HG03097 (cell line): ENCODE data around the gene MAP1LC3B.

Experiments
- ATAC-seq: cut with Tn5 transposase; IDR thresholded peaks from one replicate; pipeline ENCODE4 v1.9.1; 2021; ENCODE audit not compliant: unreplicated experiment, low FRiP score

Gene MAP1LC3B

DNA sequence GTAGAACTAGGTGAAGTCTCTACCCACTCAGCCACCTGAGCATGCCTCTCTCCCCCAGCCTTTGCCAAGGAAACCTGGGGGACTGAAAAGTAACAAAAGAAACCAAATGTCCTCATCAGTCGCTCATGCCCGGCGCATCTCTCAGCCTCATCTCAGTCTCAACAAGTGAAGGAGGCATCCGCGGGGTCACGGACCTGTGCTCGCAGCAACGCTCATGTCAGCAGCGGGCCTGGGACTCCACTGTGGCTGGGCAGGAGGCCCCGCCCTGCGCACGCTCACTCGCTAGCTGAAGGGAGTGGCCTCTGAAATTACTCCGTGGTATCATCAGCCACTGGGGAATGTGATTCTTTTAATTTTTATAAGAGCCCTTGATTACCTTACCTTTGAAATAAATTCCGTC lies 31.3 kb downstream of the MAP1LC3B start:
- no peak for ATAC-seq

DNA sequence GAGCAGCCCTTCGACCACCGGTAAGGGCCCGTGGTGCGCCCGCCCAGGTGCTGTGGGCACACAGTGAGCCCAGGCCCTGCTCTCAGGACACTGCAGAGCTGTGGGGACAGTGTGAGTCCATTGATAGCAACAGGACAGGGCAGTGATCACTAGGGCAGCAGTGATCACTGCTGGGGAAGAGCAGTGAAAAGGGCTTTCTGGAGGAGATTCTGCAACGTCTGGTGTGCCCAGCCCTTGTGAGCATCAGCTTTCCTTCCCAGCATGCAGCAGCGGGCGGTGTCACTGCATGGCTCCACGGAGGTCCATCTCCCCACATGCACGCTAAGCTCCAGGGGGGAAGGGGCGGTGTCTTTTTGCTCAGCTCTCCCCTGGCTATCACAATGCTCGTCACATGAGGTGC lies 32.1 kb downstream of the MAP1LC3B start:
- ATAC-seq = no peak

DNA sequence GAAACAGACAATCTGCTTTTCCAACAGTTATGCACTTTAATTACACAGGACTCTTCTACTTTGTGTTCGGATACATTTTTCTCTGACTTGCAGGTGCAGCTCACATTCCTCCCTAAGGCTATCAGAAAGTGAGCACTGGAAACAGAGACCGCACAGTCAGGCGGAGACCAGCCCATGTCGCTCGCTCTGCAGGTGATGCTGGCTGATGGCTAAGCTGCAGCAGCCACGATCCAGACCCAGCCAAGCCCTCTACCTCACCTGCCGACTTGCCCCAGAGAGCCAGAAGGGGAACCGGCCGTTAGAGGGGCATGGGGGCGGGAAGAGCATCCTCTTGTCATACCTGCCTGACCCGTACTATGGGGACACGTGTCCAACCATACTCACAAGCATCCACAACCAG lies 33.8 kb downstream of the MAP1LC3B start:
- ATAC-seq = no peak

DNA sequence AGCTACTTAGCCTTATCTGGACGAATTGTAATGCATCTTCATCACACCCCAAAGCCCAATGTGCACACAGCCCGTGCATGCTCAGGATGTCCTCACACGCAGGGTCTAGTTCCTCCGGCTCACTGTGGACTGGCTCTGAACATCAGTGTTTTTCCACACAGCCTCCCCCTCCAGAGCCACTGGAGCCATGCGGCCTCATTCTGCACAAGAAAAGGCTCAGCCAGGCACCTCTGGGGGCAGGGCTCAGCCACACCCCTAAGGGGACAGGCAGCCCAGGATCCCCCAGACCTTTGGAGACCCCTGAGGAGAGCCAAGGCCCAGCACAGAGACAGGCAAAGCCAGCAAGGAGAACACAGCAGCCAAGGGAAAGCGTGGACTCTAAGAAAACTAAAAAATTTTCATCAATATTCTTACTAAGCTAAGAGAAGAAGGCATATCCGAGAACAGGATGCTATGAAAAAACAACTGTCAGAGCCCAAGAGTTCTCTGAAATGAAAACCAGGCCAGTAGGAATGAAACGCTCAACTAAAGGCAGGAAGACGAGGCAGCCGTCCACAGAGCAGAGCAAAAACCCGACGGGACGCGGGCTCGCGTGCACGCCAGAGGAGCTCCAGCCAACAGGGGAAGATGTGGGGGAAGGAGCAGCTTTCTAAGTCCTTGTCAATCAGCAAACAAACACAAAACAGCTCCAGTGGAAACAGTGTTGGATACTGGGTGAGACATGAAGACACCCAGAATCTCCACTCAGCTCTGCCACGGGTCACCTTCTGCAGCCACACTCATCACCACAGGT lies 34.5 kb downstream of the MAP1LC3B start:
- no peak for ATAC-seq

DNA sequence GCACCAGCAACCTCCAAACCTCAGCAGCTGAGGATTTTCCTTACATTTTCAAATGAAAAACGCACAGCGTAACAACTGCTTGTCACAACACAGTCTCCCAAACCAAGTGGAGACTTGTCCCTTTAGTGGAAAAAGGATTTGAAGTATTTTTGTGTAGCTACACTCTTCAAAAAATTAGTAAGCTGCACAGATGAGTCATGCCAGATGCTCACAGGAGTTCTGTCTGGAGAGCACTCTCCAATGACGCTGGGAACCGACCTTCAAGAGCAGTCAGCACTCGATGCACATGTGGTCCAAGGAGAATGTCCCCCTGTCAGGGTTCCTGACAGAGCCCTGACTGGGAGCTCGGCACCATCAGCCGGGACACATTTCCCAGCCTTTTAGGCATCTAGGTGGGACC lies 39.8 kb downstream of the MAP1LC3B start:
- no peak for ATAC-seq

DNA sequence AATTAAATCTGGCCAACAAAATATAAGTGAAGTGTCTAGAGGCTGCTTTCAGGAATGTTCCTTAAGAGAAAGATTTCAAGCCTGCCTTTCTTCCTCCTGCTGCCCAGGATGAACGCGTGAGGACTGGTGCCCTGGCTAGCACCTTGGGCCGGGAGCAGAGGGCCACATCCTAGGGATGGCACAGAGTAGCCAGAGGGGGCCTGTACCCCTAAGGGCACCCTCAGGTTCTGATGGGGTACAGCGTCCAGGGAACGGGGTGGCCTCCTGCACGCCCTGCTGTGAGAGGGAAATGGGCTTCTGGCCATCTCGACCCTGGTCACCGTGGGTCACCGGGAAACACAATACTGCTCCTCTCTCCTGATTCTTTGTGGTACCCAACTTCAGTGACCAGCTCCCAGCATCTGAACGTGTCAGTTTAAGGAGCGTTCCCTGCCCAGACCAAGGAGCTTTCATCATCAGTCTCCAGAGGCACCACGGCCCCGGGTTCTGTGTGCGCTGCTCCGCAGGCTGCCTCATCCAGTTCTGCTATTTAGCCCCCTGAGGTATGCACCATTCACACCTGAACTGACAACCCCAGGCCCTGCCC lies 40.3 kb downstream of the MAP1LC3B start:
- no peak for ATAC-seq

DNA sequence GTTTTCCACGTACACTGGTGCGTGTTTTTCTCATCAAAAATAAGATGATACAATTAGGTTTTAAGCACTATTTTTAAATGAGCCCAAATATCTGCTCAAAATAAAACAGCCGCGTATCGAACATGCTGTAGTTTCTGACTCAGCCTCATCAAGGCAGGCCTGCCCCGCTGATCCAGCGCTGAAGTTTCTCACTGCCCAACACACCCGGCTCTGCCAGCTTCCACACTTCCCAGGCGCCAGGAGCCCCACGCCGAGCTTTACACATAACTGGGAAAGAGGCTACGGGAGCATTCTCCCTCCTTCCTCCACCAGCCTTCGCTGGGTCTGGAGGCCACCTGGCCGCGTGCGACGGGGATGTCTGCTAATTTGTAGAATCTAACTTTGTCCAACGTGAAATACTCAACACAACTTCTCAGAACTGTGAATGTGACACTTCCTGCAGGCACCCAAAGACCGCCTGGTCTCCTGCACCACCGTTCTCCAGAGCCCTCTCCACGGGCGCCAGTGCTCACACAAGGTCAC lies 42.1 kb downstream of the MAP1LC3B start:
- ATAC-seq = no peak

DNA sequence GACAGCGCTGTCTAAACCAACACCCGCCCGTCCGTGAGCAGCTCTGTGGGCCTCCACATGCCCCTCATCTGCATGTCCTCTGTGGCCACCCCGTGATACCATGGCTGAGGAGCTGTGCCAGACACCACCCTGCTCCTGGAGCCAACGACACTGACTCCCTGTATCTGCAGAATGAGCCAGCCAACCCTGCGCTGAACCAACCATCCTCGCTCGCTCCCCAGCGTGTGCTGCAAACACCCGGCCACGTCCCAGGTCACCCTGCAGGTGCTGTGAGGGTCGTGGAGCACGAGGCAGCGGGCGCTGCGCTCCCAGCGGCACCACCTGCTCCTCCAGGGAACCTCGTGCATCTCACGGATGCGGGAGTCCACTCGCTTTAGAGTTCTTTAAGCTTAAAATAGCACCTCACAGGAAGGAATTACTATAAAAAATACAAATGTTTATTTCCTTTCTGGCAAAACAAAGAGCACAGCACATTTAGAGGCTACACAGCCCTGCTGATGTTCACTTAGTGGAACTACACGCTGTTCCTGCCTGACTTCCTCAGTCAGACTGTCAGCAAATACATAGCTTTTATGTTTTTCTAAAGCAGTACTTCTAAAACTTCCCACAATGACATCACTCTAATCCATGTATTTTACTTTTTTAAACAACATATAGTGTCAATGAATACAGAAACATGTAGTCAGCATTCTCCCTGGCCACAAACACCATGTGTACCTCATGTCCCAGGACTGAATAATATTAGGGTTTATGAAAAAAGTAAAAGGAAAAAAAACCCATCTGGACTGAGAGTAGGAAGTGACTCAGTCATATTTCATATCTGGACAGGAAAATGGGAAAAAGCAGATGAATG lies 43.5 kb downstream of the MAP1LC3B start:
- ATAC-seq = no peak

DNA sequence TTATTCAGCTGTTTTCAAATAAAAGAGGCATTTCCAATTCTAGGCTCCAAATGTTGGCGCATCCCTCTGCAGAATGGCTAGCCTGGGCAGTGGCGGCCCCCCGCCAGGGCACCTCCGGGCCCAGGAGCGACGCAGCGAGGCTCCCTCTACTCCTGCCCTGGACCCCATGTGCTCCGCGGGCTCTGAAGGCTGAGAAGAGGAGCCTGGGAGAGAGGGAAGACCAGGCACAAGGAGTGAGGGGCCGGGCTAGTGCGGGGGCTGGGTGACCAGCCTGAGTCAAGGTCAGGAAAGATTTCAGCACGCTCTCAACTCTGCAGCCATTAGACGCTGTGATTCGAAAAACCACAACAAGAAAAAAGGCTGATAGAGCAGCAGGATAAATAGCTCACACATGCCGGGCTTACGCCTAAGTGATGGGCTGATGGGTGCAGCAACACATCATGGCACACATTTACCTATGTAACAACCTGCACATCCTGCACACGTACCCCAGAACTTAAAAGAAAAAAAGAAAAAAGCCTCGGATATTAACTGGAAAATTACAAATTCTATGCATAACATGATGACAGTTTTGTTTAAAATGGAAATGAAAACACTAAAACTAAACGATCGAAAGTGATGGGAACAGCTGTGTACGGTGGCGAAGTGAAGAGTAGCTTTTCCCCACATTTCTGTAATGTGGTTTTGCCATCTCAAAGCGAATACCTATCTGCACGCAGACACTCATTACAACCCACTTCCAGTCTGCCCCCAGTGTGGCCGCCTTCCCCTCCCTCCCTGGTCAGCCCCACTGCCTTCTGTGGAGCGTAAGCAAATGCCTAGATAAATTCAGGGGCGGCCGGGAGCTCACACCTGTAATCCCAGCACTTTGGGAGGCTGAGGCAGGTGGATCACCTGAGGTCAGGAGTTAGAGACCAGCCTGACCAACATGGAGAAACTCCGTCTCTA lies 44.4 kb downstream of the MAP1LC3B start:
- no peak for ATAC-seq

DNA sequence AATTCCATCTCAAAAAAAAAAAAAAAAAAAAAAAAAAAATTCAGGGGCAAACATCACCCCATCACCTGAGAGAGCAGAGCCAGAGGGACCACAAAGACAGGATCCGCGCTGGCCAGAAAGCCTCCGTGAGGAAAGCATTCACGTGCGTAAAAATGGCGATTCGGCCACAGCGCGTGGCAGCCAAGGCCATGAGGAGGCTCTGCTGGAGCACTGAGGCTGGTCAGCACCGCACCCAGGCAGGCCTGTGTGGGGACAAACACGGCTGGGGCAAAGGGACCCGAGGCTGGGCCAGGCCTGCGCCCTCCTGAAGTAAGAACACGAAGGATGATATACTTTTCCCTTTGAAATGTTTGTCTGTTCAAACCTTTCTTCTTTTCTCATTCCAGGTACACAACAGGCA lies 45.2 kb downstream of the MAP1LC3B start:
- ATAC-seq = no peak

DNA sequence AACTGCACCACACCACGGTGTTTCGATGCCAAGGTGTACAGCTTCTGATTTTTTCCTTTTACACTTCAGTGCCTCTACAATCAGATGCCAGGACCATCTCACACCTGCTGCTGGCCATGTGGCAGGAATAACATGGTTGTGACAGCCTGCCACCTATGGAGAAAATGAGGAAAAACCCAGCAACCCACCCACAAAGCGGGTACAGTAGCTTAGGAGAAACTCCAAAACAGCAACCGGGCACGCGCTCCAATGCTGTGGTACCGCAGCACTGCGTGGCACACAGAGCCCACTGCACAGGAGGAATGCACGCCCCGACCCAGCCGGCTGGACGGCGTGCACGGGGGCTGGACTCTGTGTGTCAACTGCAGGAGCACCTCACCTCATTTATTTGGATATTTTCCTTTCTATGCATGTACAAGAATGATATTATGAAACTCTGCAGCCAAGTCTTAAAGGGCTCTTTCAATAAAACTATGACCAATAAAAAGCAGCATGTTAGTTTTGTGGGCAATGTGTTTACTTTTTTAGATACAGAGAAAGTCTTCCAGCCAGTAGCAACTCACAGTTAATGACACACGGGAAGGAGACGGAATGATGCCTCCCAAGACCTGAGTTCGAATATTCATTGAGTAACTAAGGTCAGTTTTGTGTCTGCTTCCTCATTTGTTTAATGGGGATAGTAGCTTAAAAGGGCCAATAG lies 45.9 kb downstream of the MAP1LC3B start:
- no peak for ATAC-seq

DNA sequence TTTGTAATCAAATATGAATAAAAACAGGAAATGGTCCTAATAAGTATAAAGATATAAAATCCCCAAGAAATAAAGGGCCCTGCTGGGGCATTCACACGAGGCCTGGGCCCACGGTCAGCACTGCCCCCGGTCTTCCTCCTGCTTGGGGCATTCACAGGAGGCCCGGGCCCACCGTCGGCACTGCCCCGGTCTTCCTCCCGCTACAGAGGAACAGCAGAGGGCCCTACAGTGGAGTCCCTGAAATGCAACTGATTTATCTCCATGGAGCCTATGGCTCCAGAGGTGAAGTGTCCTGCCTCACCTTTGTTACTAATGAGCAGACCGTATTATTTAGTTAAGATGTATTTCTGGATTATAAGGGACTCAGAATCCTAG lies 46.5 kb downstream of the MAP1LC3B start:
- no peak for ATAC-seq

DNA sequence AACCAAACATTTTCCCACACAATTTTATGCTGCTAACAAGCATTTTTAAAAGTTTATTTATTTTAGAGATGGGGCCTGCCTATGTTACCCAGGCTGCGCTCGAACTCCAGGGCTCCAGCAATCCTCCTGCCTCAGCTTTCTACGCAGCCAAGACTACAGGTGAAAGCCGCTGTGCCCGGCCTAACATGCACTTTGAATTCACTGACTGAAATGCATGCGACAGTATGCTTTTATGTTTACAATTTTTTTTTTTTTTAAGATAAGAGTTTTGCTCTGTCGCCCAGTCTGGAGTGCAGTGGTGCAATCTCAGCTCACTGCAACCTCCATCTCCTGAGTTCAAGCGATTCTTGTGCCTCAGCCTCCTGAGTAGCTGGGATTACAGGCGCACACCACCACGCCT lies 47.8 kb downstream of the MAP1LC3B start:
- ATAC-seq = no peak

DNA sequence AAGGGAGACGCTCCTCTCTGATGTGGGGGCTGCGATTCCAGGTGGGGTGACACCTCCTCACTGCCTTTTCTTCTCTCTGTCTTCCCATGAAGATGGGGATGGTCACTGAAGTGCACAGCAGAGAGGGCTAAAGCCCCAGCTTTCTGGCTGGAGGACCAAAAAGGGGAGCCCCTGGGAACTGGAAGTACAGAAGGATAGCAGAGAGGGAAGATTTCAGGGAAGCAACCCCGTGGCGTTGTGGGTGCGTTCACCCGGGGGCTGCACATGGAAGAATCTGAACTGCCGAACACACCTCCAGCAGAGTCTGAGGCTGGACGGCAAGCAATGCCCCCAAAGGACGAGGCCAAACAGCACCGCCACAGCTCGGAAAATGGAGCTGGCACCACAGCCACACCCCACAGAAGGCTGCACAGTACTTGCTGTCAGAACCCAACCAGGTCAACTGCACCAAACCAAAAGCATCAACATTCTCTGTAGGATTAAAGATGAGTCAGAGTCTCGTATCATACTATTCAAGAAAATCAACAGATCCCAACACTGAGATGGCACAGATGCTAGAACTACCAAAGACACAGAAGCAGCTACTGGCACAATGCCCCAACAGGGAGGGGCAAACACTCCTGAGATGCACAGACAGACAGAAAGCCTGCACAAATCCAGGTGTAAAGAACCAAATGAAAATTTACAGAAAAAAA lies 49.9 kb downstream of the MAP1LC3B start:
- no peak for ATAC-seq

DNA sequence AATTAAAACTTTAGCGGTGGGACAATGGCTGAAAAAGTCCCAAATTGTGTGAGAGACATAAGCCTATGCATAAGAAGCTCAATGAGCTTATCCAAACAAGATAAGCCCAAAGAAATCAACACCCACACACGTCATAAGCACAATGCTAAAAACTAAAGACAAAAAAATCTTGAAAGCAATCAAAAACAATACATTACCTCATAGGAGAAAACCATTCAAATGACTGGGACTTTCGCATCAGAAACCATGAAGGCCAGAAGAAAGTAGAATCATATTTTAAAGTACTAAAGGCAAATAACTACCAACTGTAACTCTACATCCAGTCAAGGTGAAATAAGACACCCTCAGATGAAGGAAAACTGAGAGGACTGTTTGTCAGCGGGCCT lies 50.4 kb downstream of the MAP1LC3B start:
- no peak for ATAC-seq

DNA sequence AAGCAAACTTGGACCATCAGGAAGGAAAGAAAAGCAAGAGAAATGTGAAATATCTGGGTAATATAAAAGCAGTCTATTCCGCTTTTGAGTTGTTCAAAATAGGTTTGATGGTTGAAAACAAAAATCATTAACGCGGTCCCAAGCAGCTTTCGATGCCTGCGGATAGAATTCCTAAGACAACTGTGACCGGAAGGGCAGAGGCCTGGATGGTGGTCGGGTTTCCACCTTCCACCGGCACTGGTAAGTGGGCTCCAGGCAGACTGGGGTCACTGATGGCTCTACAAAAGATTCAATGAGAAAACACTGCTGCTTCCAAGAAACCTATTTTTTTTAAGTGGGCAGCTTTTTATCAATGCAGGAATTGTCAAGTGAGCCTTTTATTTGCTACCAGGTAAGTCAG lies 50.9 kb downstream of the MAP1LC3B start:
- no peak for ATAC-seq

DNA sequence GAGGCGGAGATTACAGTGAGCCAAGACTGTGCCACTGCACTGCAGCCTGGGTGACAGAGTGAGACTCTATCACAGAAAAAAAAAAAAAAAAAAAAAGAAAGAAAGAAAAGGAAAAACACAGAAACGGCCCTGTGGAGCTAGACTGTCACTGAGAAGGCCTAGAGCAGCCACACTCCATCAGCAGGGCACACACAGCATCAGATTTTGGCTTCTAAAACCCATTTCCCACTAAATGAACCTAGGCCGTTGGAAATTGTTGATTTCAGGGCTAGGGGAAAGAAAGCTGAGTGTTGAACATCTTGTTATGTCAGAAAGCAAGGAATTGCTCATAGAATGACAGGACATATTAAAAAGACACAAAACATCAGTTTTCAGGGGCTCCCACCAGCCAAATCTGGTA lies 51.8 kb downstream of the MAP1LC3B start:
- ATAC-seq = no peak

DNA sequence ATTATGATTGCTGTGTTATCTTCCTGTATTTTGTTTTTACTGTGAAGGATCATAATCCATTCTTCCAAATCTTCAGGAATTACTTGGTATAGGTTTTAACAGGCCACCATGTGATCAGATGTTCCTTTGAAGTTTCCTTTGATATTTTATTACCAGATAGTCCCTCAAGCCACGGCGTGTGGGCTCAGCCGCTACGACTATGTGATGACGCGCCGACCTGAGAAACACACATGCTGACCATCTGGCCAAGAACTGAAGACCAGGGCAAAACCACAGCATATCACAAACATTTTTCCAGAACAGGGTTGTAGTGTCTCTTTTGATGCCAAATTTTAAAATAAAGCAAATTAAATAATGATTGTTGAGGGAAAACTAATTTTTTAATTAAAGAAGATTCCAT lies 53.4 kb downstream of the MAP1LC3B start:
- no peak for ATAC-seq

DNA sequence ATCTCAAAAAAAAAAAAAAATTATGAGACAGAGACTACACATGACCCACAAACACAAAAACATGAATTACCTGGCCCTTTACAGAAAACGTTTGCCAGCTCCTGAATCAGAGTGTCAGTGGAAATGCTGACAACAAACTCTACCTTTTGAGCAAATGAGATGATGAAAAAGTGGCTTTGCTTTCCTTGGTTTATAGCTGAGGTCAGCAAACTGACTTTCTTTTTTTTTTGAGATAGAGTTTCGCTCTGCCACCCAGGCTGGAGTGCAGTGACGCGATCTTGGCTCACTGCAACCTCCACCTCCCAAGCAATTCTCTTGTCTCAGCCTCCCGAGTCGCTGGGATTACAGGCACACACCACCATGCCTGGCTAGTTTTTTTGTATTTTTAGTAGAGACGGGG lies 54.3 kb downstream of the MAP1LC3B start:
- ATAC-seq = no peak
